OCI-LY7 (cell line): ENCODE data around the gene SPRR5. TPM values are rescaled to one million over a fixed set of nuclear protein-coding genes. Genes with fewer than 3 reads are reported as not detected.

ENCODE experiments used
- BruUV-seq: library from RNA; stranded (reverse); fragments of 400-500 nt; replicated peaks from 2 replicates; lab custom pipeline; 2021; lab: Mats Ljungman, UMichigan
- CTCF ChIA-PET: fragments of 300-600 bp; sonication (Branson Sonifier 250); formaldehyde crosslinking; loops from one replicate; lab custom pipeline; 2022; ENCODE audit warnings: antibody characterized with exemption; ENCODE audit not compliant: unreplicated experiment; lab: Charles Lee
- POLR2A ChIA-PET: fragments of 300-600 bp; sonication (Branson Sonifier 250); formaldehyde crosslinking; loops from one replicate; lab custom pipeline; 2022; ENCODE audit warnings: antibody characterized with exemption; lab: Charles Lee
- DNase-seq: peaks from one replicate; pipeline ENCODE4 v3.0.0-alpha.2; 2015; ENCODE audit warnings: low spot score
- H2AFZ ChIP-seq: fragments of 200-600 bp; sonication (generic), shearing (Covaris generic); 2 replicates; pipeline ENCODE4 v1.6.1; 2014; ENCODE audit warnings: mild to moderate bottlenecking, antibody characterized with exemption, low read length, moderate library complexity
- H3K27ac ChIP-seq: fragments of 200-600 bp; sonication (generic); 2 replicates; pipeline ENCODE4 v1.5.1; 2014; ENCODE audit warnings: mixed run types, low read depth, mild to moderate bottlenecking, moderate library complexity, low read length, inconsistent platforms; ENCODE audit not compliant: poor library complexity, severe bottlenecking
- H3K36me3 ChIP-seq: fragments of 200-600 bp; sonication (generic); 2 replicates; pipeline ENCODE4 v1.6.1; 2014; ENCODE audit warnings: mild to moderate bottlenecking, antibody characterized with exemption, low read length, moderate library complexity, mixed read lengths; ENCODE audit not compliant: insufficient read depth
- H3K4me1 ChIP-seq: fragments of 200-600 bp; sonication (generic); 2 replicates; pipeline ENCODE4 v1.5.1; 2014; ENCODE audit warnings: mild to moderate bottlenecking, low read length; ENCODE audit not compliant: insufficient read depth, poor library complexity, severe bottlenecking
- H3K4me2 ChIP-seq: fragments of 200-600 bp; sonication (generic); 2 replicates; pipeline ENCODE4 v1.6.1; 2014; ENCODE audit warnings: mild to moderate bottlenecking, low read length
- H3K4me3 ChIP-seq: fragments of 200-600 bp; sonication (generic); 2 replicates; pipeline ENCODE4 v1.5.1; 2014; ENCODE audit warnings: mild to moderate bottlenecking, low read depth, low read length; ENCODE audit not compliant: poor library complexity, severe bottlenecking
- H3K79me2 ChIP-seq: fragments of 200-600 bp; sonication (generic); 2 replicates; pipeline ENCODE4 v1.6.1; 2016; ENCODE audit warnings: low read depth, mild to moderate bottlenecking, low read length, moderate library complexity, mixed read lengths; ENCODE audit not compliant: insufficient read depth
- H3K9me2 ChIP-seq: fragments of 200-600 bp; sonication (generic); 2 replicates; pipeline ENCODE4 v1.6.1; 2016; ENCODE audit warnings: mild to moderate bottlenecking, low read length, mixed read lengths; ENCODE audit not compliant: insufficient read depth
- H3K9me3 ChIP-seq: fragments of 200-600 bp; sonication (generic); 2 replicates; pipeline ENCODE4 v1.6.1; 2014; ENCODE audit warnings: mild to moderate bottlenecking, mixed run types, low read length, mixed read lengths
- H4K20me1 ChIP-seq: fragments of 200-600 bp; sonication (generic); 2 replicates; pipeline ENCODE4 v1.6.1; 2014; ENCODE audit warnings: mild to moderate bottlenecking, antibody characterized with exemption, low read length, moderate library complexity, mixed read lengths; ENCODE audit not compliant: insufficient read depth
- EZH2phosphoT487 ChIP-seq: fragments of 200-600 bp; sonication (generic); IDR thresholded peaks from 2 replicates; pipeline ENCODE4 v1.6.1; 2018; ENCODE audit warnings: low read depth, borderline replicate concordance, mild to moderate bottlenecking, mixed run types, antibody characterized with exemption, low read length, moderate library complexity, mixed read lengths
- intact Hi-C: fragments of 100-400 bp; cut with micrococcal nuclease; formaldehyde crosslinking; loops from one replicate; pipeline ENCODE4 v1.10.0; 2022; ENCODE audit not compliant: unreplicated experiment
- total RNA-seq, 2 experiments: library from RNA; depleted of rRNA in 1 of 2; stranded (reverse); fragments of >200 nt in 1 of 2; shearing (Covaris generic) in 1 of 2; gene quantifications; 2 replicates each; pipeline ENCODE4 v1.2.3, GENCODE V29; 2014 to 2022
- TF ChIP-seq, protein P1 (sequence below): fragments of 200-600 bp; sonication (generic); conservative IDR thresholded peaks from 2 replicates; pipeline ENCODE4 v1.5.1; 2014; ENCODE audit warnings: mild to moderate bottlenecking, antibody characterized with exemption, low read length, moderate library complexity, mixed read lengths

SPRR5 gene
- total RNA-seq, 2 experiments from 2014 or later = not detected

DNA sequence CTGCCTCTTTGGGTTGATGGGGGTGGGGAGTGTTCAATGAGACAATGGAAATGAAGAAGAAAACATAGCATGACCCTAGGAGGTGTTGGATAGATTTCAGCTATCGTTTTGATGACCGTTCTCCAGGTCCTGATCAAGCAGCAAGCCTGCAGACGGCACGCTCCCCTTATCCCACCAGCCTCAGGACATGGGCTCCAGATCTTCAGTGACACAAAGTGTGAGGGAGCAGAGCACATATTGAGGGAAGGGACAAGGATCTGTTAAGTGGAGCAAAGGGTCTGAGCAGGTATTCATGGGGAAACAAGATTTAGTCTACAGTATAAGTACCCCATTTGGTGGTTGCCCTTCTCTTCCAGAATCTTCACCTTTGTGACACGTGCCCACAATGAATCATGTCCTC is 4.7 kb downstream of the SPRR5 start:
- intact Hi-C loops = no loop called here
- no peak for DNase-seq
- ChIA-PET POLR2A (no interaction called here), CTCF (no interaction called here)
- H3K4me2 ChIP-seq = no peak overlapping the region
- no peaks in the 10 kb centered on the region for H3K36me3 ChIP-seq
- H3K79me2 ChIP-seq = no peaks in the 10 kb centered on the region
- BruUV-seq = no TSS peak
- no peak overlapping the region for H2AFZ ChIP-seq
- no peak overlapping the region for H3K4me3 ChIP-seq
- no peaks in the 10 kb centered on the region for H3K4me1 ChIP-seq
- no peaks in the 10 kb centered on the region for H3K9me2 ChIP-seq
- TF ChIP-seq, protein P1, sequence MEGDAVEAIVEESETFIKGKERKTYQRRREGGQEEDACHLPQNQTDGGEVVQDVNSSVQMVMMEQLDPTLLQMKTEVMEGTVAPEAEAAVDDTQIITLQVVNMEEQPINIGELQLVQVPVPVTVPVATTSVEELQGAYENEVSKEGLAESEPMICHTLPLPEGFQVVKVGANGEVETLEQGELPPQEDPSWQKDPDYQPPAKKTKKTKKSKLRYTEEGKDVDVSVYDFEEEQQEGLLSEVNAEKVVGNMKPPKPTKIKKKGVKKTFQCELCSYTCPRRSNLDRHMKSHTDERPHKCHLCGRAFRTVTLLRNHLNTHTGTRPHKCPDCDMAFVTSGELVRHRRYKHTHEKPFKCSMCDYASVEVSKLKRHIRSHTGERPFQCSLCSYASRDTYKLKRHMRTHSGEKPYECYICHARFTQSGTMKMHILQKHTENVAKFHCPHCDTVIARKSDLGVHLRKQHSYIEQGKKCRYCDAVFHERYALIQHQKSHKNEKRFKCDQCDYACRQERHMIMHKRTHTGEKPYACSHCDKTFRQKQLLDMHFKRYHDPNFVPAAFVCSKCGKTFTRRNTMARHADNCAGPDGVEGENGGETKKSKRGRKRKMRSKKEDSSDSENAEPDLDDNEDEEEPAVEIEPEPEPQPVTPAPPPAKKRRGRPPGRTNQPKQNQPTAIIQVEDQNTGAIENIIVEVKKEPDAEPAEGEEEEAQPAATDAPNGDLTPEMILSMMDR = no peak
- TF ChIP-seq EZH2phosphoT487 = no peak
- no peaks in the 10 kb centered on the region for H3K9me3 ChIP-seq
- no peaks in the 10 kb centered on the region for H4K20me1 ChIP-seq
- no peak overlapping the region for H3K27ac ChIP-seq

DNA sequence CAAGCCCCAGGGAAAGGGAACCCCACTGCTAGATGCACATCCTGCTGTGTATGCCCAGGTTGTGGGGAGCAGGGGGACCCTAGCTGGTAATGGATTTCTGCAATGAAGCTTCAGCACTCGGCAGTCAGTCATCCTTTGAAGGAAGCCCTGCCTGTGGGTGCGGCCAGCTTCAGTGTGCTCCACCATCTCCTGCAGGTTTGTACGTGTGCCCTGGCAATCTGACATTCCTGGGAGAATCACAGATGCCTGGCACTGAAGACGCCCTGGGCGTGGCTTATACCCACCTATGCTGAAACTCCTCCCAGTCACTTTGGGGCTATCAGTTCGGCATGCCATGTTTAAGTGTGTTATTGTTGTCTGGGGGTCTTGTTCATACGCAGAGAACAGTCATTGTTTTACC is 6.8 kb downstream of the SPRR5 start:
- H3K4me3 ChIP-seq = no peak overlapping the region
- H4K20me1 ChIP-seq = no peaks in the 10 kb centered on the region
- H3K4me1 ChIP-seq = no peaks in the 10 kb centered on the region
- intact Hi-C loops = no loop called here
- H3K27ac ChIP-seq = no peak overlapping the region
- no peaks in the 10 kb centered on the region for H3K9me3 ChIP-seq
- CTCF ChIA-PET = no interaction called here
- no peak for TF ChIP-seq EZH2phosphoT487
- TF ChIP-seq, protein P1 = no peak
- no peak overlapping the region for H3K4me2 ChIP-seq
- H3K79me2 ChIP-seq = no peaks in the 10 kb centered on the region
- BruUV-seq = no TSS peak
- POLR2A ChIA-PET = no interaction called here
- H3K9me2 ChIP-seq = no peaks in the 10 kb centered on the region
- no peaks in the 10 kb centered on the region for H3K36me3 ChIP-seq
- no peak for DNase-seq
- H2AFZ ChIP-seq = no peak overlapping the region

DNA sequence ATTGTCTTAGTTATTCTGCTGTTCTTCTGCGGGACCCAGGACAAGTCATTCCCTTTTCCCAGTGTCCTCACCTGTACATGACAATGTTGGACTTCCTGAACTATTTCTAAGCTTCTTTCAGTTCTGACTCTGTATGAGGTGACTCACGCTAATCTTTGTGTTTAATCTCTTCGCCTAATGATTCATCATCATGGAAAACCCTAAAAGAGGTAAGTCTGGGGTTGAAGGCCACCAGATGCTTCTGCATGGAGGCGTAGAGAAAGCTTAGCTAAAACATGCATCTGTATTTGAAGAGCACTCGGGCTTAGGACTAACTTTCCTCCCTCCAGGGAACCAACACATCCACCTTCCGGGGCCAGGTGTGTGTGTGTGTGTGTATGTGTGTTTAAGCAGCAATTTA is 7.4 kb downstream of the SPRR5 start:
- Histone ChIP-seq H3K79me2 (no peaks in the 10 kb centered on the region), H3K9me2 (no peaks in the 10 kb centered on the region), H3K9me3 (no peaks in the 10 kb centered on the region), H2AFZ (no peak overlapping the region), H4K20me1 (no peaks in the 10 kb centered on the region), H3K27ac (no peak overlapping the region), H3K36me3 (no peaks in the 10 kb centered on the region), H3K4me2 (no peak overlapping the region), H3K4me3 (no peak overlapping the region), H3K4me1 (no peaks in the 10 kb centered on the region)
- CTCF ChIA-PET = no interaction called here
- no peak for TF ChIP-seq EZH2phosphoT487
- TF ChIP-seq, protein P1 = no peak
- POLR2A ChIA-PET = no interaction called here
- intact Hi-C loops = no loop called here
- no TSS peak for BruUV-seq
- DNase-seq = no peak
